ENCODE data around the gene BSG.
A peak's percentile ranks its signal among the peaks of the same experiment; 100 is the strongest.
"Not testable (repeated sequence)": the region's sequence is repeated elsewhere in the genome, so short reads cannot be mapped to it uniquely, and the experiment has no call there.

The BSG gene

GRCh38 chr19:620166-620862 lies 47.9 kb downstream of the BSG start:
- DNase-seq (ENCODE audit: low read depth in 2 of 2) = no peak

GRCh38 chr19:621191-621590 lies 48.8 kb downstream of the BSG start:
- DNase-seq (ENCODE audit: low read depth in 2 of 2) = not testable (repeated sequence)

GRCh38 chr19:621819-622218 lies 49.4 kb downstream of the BSG start:
- no peak for DNase-seq (ENCODE audit: low read depth in 2 of 2)

- no peak for DNase-seq (ENCODE audit: low read depth in 2 of 2)
Measured at GRCh38 chr19:622666-623065, 50.3 kb downstream of the BSG start.

- no peak for DNase-seq (ENCODE audit: low read depth in 2 of 2)
Measured at GRCh38 chr19:623175-623916, 51.0 kb downstream of the BSG start.

- DNase-seq (ENCODE audit: low read depth in 2 of 2) = no peak
Measured at GRCh38 chr19:623974-624373, 51.6 kb downstream of the BSG start.

- no peak for DNase-seq (ENCODE audit: low read depth in 2 of 2)
Measured at GRCh38 chr19:624433-625109, 52.2 kb downstream of the BSG start.

GRCh38 chr19:625257-625656 lies 52.9 kb downstream of the BSG start:
- no peak for DNase-seq (ENCODE audit: low read depth in 2 of 2)

GRCh38 chr19:626566-626965 lies 54.2 kb downstream of the BSG start:
- not testable (repeated sequence) for DNase-seq (ENCODE audit: low read depth in 2 of 2)

- no peak for DNase-seq (ENCODE audit: low read depth in 2 of 2)
Measured at GRCh38 chr19:628168-628567, 55.8 kb downstream of the BSG start.

- not testable (repeated sequence) for DNase-seq (ENCODE audit: low read depth in 2 of 2)
Measured at GRCh38 chr19:629515-629914, 57.1 kb downstream of the BSG start.

GRCh38 chr19:629961-630714 lies 57.7 kb downstream of the BSG start:
- DNase-seq (ENCODE audit: low read depth in 2 of 2) = no peak

- DNase-seq (ENCODE audit: low read depth in 2 of 2) = peak in 1 of 2 donors; percentile 43
Measured at GRCh38 chr19:632579-633067, 60.2 kb downstream of the BSG start.
